HG02981 (cell line): ENCODE results near the gene TNRC18.
A peak's percentile ranks its signal among the peaks of the same experiment; 100 is the strongest.

Experiments used
- ATAC-seq: cut with Tn5 transposase; IDR thresholded peaks from one replicate; pipeline ENCODE4 v1.9.1; 2021; ENCODE audit warnings: mild to moderate bottlenecking, moderate library complexity; ENCODE audit not compliant: unreplicated experiment

Gene TNRC18

DNA sequence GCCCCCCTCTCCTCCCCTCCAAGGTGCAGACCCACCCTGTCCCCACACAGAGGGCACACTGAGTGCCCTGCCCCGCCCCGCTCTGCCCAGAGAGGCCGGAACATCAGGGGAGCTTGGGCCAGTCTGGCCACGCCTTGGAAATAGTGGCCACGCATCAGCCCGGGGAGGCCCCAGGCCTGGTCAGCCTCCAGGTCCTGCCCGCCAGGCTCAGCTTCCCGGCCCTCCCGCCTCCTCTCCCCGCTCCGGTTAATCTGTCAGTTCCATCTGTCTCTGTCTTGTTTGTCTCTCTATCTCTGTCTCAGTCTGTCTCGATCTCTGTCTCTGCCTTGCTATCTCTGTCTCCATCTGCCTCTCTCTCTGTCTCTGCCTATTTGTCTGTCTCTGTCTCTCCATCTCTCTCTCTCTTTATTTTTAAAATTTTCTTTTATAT lies 28.9 kb upstream of the TNRC18 start:
- ATAC-seq, result no peak

DNA sequence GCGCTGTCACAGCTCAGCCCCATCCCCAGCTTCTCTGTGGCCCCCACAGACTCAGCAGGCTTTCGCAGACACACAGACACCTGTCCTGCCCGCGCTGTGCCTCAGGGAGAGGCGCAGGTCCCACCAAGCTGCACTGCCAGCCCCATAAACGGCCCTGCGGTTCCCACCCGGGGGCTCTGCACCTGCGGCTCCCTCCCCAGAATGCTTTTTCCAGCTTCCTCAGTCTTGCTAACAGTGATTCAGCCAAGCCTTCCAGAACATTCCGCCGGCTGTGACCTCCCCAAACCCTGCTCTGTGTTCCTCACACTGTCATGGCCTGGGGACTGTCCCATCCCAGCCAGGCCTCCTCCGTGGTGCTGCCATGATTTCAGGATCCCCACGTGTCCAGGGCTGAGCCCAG lies 27.8 kb upstream of the TNRC18 start:
- no peak for ATAC-seq

DNA sequence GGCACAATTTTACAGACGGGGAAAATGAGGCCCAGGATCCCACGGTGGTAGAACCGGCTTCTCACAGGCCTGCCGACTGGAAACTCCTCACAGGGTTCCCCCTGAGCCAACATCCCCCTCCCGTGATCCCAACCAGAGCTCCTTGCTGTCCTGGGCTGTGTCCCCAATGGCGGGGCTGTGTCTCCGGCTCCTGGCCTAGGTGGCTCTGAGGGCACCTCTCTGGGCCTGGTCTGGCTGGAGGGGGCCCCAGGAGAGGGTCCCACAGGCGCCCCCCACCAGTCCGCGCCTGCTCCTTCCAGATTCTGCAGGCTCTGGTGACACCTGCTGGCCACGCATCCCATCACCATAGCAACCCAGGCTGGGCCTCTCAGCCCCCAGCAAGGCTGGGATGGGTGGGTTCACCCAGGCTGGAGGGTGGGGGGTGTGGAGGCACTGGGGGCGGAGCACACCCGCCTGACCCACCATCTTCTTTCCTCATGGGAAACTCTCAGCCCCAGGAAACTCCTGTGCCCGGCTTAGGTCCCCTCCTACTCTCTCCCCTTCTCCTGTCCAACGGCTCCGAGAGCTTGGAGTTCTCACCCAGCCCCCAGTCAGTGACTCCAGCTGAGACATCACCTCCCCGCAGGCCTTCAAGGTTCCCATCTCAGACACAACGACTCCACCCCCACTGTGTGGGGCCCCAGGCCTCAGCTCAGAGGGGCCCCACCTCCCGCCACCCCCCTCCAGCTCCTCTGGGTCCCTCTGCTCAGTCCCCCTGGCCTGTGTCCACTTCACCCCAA lies 27.1 kb upstream of the TNRC18 start:
- no peak for ATAC-seq

DNA sequence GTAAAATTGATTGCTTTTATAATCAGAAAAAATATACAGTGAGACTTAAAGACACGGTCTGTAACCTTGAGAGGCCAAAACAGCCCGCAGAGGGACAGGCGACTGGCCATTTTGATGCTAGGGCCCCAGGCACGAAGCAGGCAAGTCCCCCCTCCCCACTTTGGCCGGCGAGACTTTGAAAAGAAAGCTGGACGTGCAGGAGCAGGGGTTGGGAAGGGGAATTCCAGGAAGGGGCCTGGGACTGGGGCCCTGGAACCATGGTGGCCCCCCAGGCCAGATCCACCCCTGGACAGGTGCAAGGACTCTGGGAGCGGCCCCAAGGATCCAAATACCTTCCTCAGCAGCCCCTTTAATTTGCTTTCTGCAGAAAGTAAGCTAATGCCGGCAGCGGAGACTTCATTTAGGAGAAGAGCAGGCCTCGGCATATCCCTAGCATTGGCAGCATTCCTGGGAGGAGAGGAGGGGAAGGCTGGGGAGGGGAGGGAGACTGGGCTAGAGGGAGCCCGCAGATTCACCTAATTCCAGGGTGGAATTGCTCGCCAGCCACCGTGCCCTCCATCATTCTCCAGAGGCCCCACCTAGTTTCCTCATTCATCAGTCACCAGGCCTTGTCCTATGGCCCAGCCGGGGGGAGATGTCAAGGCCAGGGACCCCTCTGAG lies 24.9 kb upstream of the TNRC18 start:
- no peak for ATAC-seq

DNA sequence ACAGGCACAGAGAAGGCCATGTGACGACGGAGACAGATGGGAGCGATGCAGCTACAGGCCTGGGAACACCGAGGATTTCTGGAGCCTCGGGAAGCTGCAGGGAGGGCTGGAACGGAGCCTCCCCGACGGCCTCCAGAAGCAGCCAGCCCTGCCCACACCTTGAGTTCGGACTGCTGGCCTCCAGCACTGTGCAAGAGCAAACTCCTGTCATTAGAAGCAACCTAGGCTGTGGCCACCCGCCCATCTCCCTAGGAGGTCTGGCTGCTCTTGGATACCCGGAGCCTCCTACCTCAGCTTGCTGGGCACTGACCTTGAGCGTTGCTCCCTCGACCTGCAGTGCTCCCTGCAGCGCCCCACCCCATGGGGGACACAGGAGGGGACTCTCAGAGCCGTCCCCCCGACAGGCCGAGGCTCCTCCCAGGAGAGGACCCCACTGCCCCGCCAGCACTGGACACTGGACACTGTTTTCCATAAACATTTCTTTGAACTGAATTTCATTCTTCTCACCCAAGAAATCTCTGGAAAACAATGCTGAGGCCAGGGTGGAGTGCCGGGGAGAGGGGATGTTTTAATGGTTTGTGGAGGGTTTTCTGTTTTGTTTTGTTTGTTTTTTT lies 22.5 kb upstream of the TNRC18 start:
- no peak for ATAC-seq

DNA sequence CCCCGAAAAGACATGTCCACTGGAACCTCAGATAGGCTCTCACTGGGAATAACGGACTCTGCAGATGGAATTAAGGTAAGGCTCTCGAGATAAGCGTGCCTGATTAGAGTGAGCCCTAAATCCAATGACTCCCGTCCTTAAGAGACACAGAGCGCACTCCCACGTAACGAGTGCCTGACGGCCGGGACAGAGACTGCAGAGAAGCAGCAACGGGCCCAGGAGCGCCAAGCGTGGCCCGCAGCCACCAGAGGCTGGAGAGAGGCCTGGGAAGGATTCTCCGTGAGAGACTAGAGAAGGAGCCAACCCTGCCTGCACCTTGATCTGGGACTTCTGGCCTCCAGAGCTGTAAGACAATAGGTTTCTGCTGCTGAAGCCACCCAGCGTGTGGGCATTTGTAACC lies 20.0 kb upstream of the TNRC18 start:
- ATAC-seq, result no peak

DNA sequence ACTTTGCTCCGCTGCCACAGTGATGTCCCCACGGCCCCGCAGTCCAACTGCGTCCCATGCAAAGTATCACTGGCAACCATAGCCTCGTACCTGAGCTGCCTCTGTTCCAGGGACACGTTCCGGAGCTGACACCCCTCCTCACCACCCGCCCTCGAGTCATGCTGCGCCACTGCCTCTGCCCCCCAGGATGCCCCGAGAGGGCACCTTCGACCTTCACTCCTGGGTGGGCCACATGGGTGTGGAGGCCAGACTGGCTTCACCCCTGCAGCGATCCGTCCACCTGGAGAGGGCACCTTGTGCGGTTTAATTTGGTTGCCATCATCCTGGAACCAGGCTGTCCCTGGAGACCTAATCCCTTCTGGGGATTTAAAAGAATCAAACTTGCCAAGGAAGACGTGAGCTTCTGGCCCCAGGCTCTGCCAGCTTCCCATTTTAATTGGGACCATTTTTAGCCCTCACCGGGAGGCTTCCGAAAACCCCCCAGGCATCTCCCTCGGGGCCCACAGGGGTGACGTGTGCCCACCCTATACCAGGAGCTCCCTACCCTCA lies 19.2 kb upstream of the TNRC18 start:
- ATAC-seq, result no peak

DNA sequence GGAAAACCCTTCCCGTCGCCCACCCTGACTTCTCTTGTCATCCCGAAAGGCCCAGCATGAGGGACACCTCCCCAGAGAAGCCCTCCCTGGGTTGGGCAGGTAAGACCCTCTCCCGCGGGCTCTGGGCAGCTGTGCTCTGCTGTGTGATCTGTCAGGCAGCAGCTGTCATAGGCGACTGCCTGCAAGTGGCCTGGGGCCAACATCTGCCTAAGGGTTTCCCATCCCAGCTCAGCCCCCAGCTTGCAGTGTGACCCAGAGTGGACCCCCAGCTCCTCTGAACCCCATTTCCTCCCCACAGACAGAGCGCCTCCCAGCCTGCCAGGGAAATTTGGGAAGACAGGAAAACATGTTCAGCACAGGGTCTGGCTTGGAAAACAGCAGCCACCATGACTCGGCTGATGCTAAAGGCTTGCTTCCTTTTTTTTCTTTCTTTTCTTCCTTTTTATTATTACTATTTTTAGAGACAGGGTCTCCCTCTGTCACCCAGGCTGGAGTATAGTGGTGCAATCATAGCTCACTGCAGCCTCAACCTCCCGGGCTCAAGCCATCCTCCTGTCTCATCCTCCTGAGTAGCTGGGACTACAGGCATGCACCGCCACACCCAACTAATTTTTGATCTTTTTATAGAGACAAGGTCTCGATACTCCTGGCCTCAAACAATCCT lies 18.3 kb upstream of the TNRC18 start:
- ATAC-seq, result no peak

DNA sequence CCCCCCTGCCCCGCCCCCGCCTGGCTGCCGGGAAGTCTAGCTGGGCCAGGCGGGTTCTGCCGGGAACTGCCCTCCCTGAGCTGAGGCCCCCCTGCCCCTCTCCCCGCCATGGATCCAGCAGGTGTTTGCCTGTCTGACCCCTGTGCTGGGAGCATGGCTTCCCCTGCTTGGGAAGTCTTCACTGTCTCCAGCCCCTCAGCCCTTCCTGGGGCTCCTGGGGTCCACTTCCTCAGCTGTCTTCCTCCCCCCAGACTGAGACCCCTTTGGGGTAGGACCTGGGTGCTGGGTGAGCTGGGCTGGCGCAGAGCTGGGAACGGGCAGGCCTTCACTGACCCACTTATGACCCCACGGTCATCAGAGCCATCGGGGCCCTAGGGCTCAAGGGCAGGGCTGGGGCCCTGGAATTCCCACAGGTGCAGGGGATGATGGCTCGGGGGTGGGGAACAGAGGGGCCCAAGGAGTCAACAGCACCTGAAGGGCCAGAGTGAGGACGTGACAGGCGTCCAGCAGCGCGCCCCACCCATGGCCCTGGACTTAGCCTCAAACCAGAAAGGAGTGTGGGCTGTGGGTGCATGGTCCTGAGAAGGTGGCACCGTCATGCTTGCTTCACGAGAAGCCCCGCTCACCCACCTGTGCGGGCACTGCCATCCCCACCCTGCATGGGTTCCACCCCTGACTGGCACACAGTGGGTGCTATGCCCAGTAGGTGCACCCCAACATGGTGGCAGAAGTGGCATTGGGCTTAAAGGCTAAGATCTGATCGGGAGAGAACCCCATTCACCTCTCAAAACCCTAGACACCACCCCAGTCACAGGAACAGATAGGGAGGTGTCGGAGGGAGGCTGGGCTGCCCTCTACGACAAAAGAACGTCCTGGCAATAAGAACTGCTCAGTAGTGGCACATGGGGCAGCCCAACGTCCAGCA lies 16.2 kb upstream of the TNRC18 start:
- no peak for ATAC-seq

DNA sequence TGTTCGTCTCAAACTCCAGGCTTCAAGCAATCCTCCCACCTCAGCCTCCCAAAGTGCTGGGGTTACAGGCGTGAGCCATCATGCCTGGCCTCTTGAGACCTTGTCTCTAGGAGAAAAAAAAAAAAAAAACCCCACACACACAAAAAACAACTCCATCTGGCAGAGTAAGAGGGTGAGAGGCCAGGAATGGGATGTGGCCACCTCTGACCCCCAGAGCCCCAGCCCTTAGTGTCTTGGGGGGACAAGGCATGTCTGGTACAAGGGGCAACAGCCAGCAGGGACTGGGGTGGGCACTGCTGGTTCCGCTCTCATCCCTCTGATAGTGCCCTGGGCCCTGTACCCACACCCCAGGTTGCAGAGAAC lies 15.6 kb upstream of the TNRC18 start:
- no peak for ATAC-seq

DNA sequence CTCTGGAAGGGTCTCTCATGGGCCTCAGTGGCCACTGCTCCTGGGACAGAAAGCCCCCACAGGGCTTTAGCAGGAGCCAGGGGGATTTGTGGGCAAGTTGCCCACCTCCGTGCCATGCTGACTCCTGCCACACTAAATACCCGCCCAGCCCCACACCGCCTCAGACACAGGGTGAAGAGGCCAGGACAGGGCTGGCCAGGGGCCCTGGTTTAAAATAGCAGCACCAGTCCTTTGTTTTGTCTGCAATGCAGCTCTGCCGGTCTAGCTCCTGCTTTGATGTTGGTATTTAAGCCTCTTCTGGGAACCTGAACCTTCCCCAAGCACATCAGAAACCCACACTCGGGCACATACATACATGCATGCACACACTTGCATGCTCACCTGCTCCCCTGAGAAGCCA lies 14.4 kb upstream of the TNRC18 start:
- no peak for ATAC-seq

DNA sequence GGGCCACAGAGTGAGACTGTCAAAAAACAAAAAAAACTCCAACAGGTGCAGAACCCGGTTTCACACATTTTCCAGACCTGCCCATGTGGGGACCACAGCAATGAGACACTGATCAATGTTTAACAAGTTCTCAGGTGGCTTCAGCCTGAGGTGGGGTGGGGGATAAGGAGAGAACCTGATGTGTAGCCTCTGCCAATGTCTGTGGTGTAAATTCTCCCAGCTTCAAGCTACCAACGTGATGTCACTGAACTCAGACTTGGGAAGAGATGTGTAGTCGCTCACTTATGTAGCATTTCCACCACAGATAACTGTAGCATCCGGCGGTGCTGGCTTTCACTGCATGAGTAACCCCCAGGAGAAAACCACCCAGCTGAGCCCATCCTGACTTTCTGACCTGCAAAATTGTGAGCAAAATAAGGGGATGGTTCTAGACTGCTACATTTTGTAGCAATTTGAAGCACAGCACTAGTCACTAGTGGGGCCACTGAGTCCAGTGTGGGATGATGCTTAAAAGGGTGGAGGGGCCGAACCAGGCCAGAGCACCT lies 13.8 kb upstream of the TNRC18 start:
- ATAC-seq, result no peak

DNA sequence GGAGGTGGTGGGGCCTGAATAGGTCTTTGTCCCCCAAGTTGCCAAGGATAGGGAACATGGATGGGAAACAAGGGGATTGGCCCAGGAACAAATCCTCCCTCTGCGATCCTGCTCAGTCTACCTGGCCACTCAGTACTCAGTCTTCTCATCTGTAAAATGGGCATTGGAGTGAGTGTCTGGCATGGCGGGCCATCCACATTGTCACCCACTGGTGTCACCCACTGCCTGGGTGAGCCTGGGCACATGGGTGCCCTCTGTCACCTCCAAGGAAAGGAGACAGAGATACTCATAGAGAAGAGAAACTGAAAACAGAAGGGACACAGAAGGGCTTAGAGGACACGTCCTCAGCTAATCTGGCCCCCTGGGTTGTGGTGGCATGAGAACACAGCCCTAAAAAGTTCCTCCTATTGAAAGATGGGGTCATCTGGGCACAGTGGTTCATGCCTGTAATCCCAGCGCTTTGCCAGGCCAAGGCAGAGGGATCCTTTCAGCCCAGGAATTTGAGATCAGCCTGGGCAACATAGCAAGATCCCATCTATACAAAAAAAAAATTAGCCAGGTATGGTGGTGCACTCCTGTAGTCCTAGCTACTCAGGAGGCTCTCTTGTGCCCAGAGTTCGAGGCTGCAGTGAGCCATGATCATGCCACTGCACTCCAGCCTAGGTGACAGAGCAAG lies 12.5 kb upstream of the TNRC18 start:
- ATAC-seq, result no peak

DNA sequence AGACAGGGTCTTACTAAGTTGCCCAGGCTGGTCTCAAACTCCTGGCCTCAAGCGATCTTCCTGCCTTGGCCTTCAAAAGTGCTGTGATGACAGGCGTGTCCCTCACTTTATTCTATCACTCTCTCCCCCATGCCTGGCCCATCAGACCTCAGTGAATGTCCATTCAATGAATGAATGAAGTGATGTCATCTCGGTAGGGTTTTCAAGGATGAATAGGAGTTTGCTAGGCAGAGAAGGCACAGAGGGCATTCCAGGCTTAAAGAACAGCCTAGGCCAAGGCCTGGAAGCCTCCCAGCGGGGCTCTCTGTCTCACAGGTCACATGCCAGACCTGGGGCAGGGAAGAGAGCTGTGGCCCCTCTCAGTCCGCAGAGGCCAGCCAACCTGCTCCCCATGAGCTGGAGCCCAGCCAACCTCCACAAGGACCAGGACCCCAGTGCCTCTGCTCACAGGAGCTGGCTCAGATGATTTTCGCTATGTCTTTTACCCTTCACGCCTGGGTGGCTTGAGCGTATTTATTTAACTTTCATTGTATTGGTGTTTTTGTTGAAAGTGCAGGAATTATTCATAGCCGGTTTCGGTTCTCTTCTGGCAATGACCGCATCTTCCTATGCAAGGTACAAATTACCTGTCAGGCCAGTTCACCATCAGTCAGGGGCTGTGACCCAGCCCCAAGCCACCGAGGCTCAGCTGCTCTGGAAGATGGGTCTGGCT lies 11.8 kb upstream of the TNRC18 start:
- ATAC-seq, result peak; percentile 45

DNA sequence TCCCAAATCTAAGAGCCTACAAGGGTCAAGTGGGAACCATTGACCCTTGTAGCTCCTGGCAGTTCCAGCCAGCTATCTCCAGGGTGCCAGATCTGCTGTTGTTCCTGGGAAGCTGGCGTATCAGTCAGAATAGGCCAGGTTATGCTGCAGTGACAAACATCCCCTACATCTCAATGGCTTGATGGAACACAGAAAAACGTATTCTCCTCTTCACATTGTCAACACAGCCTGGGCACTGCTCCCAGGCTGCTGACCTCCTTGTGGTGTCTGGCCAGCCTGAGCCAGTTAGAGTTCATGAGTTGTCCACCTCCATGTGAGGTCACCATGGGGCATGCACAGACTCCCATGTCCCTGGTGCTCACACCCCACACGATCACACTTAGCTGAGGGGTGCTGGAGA lies 9.5 kb upstream of the TNRC18 start:
- no peak for ATAC-seq

DNA sequence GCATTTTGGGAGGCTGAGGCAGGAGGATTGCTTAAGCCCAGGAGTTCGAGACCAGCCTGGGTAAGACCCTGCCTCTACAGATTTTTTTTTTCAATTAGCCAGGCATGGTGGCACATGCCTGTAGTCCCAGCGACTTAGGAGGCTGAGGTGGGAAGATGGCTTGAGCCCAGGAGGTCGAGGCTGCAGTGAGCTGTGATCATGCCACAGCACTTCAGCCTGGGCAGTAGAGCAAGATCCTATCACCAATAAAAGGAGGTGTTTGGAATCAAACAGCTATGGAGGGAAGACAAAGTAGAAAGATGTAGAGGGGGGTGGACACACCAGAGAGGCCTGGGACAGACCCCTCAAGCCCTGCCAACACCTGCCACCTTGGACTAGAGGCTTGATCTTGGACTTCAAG lies 9.1 kb upstream of the TNRC18 start:
- no peak for ATAC-seq

DNA sequence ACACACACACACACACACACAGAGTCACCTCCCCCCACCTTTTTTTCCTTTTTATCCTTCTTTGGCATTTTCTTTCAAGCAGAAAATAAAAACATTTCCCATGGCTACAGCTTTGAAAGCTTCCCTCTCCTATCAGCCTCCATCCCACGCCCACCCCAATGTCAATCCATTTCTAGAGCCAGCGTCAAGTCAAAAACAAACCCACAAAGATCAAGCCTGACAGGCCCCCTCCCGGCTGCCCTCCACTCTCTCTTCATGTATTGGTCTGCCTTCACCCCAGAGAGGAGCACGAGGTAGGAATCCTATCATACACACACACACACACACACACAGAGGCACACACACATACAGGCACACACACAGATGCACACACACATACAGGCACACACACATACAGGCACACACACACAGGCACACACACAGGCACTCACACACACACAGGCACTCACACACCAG lies 8.0 kb upstream of the TNRC18 start:
- ATAC-seq, result no peak

DNA sequence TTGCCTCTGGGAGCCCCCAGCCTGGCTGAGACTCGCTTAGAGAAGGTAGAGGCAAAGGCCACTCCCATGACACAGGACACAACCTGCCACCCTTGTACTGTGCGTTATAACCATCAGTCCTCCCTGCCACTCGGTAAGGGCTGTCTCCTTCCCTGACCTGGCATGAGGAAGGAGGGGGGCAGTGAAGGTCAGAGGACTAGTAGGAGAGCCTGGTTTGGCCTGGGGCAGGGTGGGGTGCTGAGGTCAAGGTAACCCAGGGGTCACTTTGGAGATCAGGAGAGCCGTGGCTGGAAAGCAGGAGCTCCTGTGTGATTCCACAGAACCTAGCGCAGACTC lies 6.9 kb upstream of the TNRC18 start:
- ATAC-seq, result no peak
